Brain microvascular endothelial cell (primary cell): ENCODE results near the gene ZNF222.
A peak's percentile ranks its signal among the peaks of the same experiment; 100 is the strongest.

ENCODE experiments used
- DNase-seq: peaks from one replicate; pipeline ENCODE4 v3.0.0-alpha.2; 2020
- H3K27ac ChIP-seq: fragments of 250-450 bp; sonication (Bioruptor Pico); 2 replicates; pipeline ENCODE4 v1.5.1; 2020; ENCODE audit warnings: mild to moderate bottlenecking, moderate library complexity
- H3K27me3 ChIP-seq: fragments of 250-450 bp; sonication (Bioruptor Pico); replicated peaks from 2 replicates; pipeline ENCODE4 v1.5.1; 2020; ENCODE audit warnings: mild to moderate bottlenecking
- H3K36me3 ChIP-seq: fragments of 250-450 bp; sonication (Bioruptor Pico); replicated peaks from 2 replicates; pipeline ENCODE4 v1.5.1; 2020; ENCODE audit warnings: mild to moderate bottlenecking
- H3K4me3 ChIP-seq: 2 replicates; pipeline ENCODE4 v1.5.1; 2011; ENCODE audit warnings: low read depth, mild to moderate bottlenecking, control low read depth, low read length, moderate library complexity
- CTCF ChIP-seq: IDR thresholded peaks from 2 replicates; pipeline ENCODE4 v1.5.1; 2011; ENCODE audit warnings: low read depth, mild to moderate bottlenecking, moderate library complexity, low read length, control low read depth, inconsistent platforms; ENCODE audit errors: missing control alignments
- in situ Hi-C: cut with HindIII; loops from 2 replicates; pipeline ENCODE4 v1.10.0; 2017; ENCODE audit warnings: low sequenced_read_pairs, low pct_ligation_motif_present

The ZNF222 gene

GRCh38 chr19:44072543-44073401 is 47.6 kb downstream of the ZNF222 start:
- in situ Hi-C loops = no loop called here
- Histone ChIP-seq H3K4me3 (peak overlapping the region; percentile 81), H3K27me3 (no peaks in the 10 kb centered on the region), H3K27ac (no peak overlapping the region), H3K36me3 (no peaks in the 10 kb centered on the region)
- no peak for DNase-seq
- no peak for TF ChIP-seq CTCF

- H3K36me3 ChIP-seq = no peaks in the 10 kb centered on the region
- DNase-seq = no peak
- H3K27ac ChIP-seq = no peak overlapping the region
- no peaks in the 10 kb centered on the region for H3K27me3 ChIP-seq
- in situ Hi-C loops = no loop called here
- TF ChIP-seq CTCF = no peak
- H3K4me3 ChIP-seq = no peak overlapping the region
Measured at GRCh38 chr19:44076325-44076724, 51.1 kb downstream of the ZNF222 start.
